Stomach (tissue), 4 donors: Measurements from ENCODE around the gene ABCA8.

ENCODE experiments used
- EP300 ChIP-seq: sonication (generic); formaldehyde crosslinking; IDR thresholded peaks from one replicate; pipeline ENCODE4 v1.6.1; 2017; ENCODE audit warnings: antibody characterized with exemption
- POLR2A ChIP-seq, 4 donors: fragments of 450-650 bp; IDR thresholded peaks; one replicate each; pipeline ENCODE4 v1.6.1; 2016; ENCODE audit warnings: antibody characterized with exemption in 4 of 4, control low read depth in 2 of 4, mild to moderate bottlenecking in 1 of 4, moderate library complexity in 1 of 4
- TF ChIP-seq, protein P1 (sequence below), 7 experiments: fragments of 450-650 bp in 4 of 7; fragments of 200-600 bp in 3 of 7; sonication (generic) in 3 of 7; IDR thresholded peaks; one replicate each; pipeline ENCODE4 v1.5.1; 2016 to 2019; ENCODE audit warnings: antibody characterized with exemption in 7 of 7, control low read depth in 2 of 7, mild to moderate bottlenecking in 1 of 7

DNA sequence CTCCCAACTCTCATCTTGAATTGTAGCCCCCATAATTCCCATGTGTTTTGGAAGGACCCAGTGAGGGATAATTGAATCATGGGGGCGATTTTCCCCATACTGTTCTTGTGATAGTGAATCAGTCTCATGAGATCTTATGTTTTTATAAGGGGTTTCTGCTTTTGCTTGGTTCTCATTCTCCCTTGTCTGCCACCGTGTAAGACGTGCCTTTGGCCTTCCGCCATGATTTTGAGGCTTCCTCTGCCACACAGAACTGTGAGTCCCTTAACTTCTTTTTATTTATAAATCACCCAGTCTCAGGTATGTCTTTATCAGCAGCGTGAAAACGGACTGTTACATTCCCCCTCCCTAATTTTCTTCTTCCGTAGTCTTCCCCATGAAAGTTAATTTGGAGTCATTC, 124.0 kb downstream of the ABCA8 start:
- TF ChIP-seq EP300 = no peak
- TF ChIP-seq, protein P1, sequence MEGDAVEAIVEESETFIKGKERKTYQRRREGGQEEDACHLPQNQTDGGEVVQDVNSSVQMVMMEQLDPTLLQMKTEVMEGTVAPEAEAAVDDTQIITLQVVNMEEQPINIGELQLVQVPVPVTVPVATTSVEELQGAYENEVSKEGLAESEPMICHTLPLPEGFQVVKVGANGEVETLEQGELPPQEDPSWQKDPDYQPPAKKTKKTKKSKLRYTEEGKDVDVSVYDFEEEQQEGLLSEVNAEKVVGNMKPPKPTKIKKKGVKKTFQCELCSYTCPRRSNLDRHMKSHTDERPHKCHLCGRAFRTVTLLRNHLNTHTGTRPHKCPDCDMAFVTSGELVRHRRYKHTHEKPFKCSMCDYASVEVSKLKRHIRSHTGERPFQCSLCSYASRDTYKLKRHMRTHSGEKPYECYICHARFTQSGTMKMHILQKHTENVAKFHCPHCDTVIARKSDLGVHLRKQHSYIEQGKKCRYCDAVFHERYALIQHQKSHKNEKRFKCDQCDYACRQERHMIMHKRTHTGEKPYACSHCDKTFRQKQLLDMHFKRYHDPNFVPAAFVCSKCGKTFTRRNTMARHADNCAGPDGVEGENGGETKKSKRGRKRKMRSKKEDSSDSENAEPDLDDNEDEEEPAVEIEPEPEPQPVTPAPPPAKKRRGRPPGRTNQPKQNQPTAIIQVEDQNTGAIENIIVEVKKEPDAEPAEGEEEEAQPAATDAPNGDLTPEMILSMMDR (IDR thresholded peaks at IDR 0.05) = no peak
- TF ChIP-seq POLR2A (IDR thresholded peaks at IDR 0.05) = no peak
